ENCODE measurements around the gene ROGDI. TPM values are rescaled to one million over a fixed set of nuclear protein-coding genes. Genes with fewer than 3 reads are reported as not detected.

ROGDI gene
- total and polyA plus RNA-seq, 2 of the 13 experiments (the other 11 are each of a cell fraction or from before 2014, with no cell fraction given) = 19.2 to 42.1 TPM

DNA sequence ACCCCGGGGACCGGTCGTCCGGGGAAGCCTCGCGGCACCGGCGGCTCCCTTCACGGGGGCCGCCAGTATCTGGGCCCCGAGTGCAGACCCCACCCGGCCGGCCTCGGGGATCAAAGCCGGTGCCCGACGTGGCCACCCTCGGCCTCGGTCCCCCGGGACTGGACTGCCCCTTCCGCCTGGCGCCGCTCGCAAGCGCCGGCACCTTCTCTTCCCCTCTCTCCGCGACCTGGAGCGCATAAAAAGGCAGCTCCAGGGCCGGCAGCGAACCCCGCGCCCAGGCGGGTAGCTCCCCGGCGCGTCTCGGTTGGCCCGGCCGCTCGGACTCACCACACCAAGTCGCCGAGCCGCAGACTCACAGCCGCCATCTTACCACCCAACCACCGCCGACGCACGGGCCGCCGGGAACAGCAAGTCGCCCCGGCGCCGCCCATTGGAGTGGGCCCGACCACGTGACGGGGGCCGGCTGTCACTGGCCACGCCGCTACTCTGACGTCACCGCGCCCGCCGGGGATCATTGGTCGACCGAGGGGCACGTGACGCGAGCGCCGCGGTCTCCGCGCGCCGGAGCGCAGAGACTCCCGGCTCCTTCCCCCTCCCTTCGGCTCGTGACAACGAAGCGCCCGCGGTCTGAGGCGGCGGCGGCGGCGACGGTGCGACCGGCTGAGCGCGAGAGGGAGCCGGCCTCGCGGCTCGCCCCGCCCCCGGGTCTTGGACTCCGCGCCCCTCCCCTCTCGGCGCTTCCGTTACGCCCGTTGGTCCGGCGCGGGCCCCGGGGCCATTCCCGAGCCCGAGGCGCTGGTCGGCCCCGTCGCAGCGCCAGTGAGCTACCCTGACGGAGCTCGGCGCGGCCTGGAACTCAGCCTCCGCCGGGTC lies 44.7 kb upstream of the ROGDI start, which contains the start of the genes GLYR1 and UBN1 (continued):
- TF ChIP-seq ZNF687 (CRISPR knock-in tag; IDR thresholded peaks at IDR 0.05) (peak; percentile 66), NFE2L1 (CRISPR knock-in tag; IDR thresholded peaks at IDR 0.05; ENCODE audit: borderline replicate concordance) (no peak), ZNF781 (CRISPR knock-in tag; IDR thresholded peaks at IDR 0.05; ENCODE audit: borderline replicate concordance, not compliant biosample characterization) (no peak), ZNF577 (CRISPR knock-in tag; IDR thresholded peaks at IDR 0.05; ENCODE audit: borderline replicate concordance, low read depth) (no peak), KAT2B (IDR thresholded peaks at IDR 0.05; ENCODE audit: borderline replicate concordance, low read depth, low read length) (no peak), LRRFIP1 (CRISPR knock-in tag; conservative IDR thresholded peaks at IDR 0.05) (no peak), ZEB1 (IDR thresholded peaks at IDR 0.05; ENCODE audit: insufficient replicate concordance, low read depth) (no peak), ZNF382 (CRISPR knock-in tag; IDR thresholded peaks at IDR 0.05; ENCODE audit: borderline replicate concordance) (no peak), ONECUT2 (CRISPR knock-in tag; IDR thresholded peaks at IDR 0.05) (no peak), HNRNPK (IDR thresholded peaks at IDR 0.05; ENCODE audit: low read depth, low read length, poor library complexity, severe bottlenecking) (no peak), NFYC (CRISPR knock-in tag; IDR thresholded peaks at IDR 0.05) (peak; percentile 96), KDM3A (CRISPR knock-in tag; IDR thresholded peaks at IDR 0.05; ENCODE audit: low read depth) (0 out of 2 replicates have a peak, but pooled peaks have one; percentile 33), RAD51 (IDR thresholded peaks at IDR 0.05; ENCODE audit: borderline replicate concordance) (peak; percentile 98)
- TF ChIP-seq, protein P1, sequence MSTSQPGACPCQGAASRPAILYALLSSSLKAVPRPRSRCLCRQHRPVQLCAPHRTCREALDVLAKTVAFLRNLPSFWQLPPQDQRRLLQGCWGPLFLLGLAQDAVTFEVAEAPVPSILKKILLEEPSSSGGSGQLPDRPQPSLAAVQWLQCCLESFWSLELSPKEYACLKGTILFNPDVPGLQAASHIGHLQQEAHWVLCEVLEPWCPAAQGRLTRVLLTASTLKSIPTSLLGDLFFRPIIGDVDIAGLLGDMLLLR (CRISPR knock-in tag; IDR thresholded peaks at IDR 0.05) = no peak
- TF ChIP-seq, protein P2, sequence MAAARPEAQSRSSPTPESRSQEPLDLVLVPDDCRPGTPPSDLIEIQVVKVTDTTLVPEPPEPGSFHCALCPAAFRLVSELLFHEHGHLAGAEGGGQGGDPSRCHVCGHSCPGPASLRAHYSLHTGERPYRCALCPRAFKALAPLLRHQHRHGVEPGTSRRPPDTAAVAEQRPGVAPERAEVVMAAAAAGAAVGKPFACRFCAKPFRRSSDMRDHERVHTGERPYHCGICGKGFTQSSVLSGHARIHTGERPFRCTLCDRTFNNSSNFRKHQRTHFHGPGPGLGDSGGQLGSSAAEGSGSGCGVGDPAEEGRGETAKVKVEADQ (CRISPR knock-in tag; IDR thresholded peaks at IDR 0.05; ENCODE audit: borderline replicate concordance) = no peak; the same call in 1 of the 2 replicates
- TF ChIP-seq, protein P3, sequence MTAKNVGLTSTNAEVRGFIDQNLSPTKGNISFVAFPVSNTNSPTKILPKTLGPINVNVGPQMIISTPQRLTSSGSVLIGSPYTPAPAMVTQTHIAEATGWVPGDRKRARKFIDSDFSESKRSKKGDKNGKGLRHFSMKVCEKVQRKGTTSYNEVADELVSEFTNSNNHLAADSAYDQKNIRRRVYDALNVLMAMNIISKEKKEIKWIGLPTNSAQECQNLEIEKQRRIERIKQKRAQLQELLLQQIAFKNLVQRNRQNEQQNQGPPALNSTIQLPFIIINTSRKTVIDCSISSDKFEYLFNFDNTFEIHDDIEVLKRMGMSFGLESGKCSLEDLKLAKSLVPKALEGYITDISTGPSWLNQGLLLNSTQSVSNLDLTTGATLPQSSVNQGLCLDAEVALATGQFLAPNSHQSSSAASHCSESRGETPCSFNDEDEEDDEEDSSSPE (CRISPR knock-in tag; IDR thresholded peaks at IDR 0.05) = peak; percentile 66; the same call in 1 of the 2 replicates
